Neural cell (in vitro differentiated cells): ENCODE measurements around the gene COL4A2. TPM values are rescaled to one million over a fixed set of nuclear protein-coding genes. Genes with fewer than 3 reads are reported as not detected.

Source experiments
- H2AFZ ChIP-seq: fragments of 200-600, 300-800 bp; sonication (generic), shearing (Covaris generic); 2 replicates; pipeline ENCODE4 v1.6.0; 2014; ENCODE audit warnings: low read depth, mild to moderate bottlenecking, antibody characterized with exemption, low read length, moderate library complexity
- H3F3A ChIP-seq: fragments of 200-600 bp; shearing (Covaris generic); 2 replicates; pipeline ENCODE4 v1.6.1; 2016; ENCODE audit warnings: mild to moderate bottlenecking, moderate library complexity, mixed read lengths, antibody characterized with exemption, low read length; ENCODE audit not compliant: insufficient read depth, poor library complexity, severe bottlenecking
- H3K27ac ChIP-seq: fragments of 200-600, 300-800 bp; sonication (generic), shearing (Covaris generic); 2 replicates; pipeline ENCODE4 v1.5.1; 2014; ENCODE audit warnings: mild to moderate bottlenecking, low read length, moderate library complexity
- H3K27me3 ChIP-seq: fragments of 300-800, 200-600 bp; sonication (generic), shearing (Covaris generic); 2 replicates; pipeline ENCODE4 v1.6.0; 2014; ENCODE audit warnings: mild to moderate bottlenecking, low read depth, low read length, moderate library complexity; ENCODE audit not compliant: insufficient read depth
- H3K36me3 ChIP-seq: fragments of 300-800, 200-600 bp; sonication (generic), shearing (Covaris generic); 2 replicates; pipeline ENCODE4 v1.5.1; 2014; ENCODE audit warnings: mild to moderate bottlenecking, antibody characterized with exemption, low read length, moderate library complexity; ENCODE audit not compliant: insufficient read depth
- H3K4me2 ChIP-seq: fragments of 300-800, 200-600 bp; sonication (generic), shearing (Covaris generic); 2 replicates; pipeline ENCODE4 v1.6.0; 2014; ENCODE audit warnings: mild to moderate bottlenecking, low read length
- H3K4me3 ChIP-seq: fragments of 300-800, 200-600 bp; sonication (generic), shearing (Covaris generic); 2 replicates; pipeline ENCODE4 v1.5.1; 2014; ENCODE audit warnings: mild to moderate bottlenecking, low read length, moderate library complexity
- H3K79me2 ChIP-seq: fragments of 200-600 bp; shearing (Covaris generic); replicated peaks from 2 replicates; pipeline ENCODE4 v1.6.0; 2014; ENCODE audit warnings: mild to moderate bottlenecking, low read length, moderate library complexity; ENCODE audit not compliant: insufficient read depth
- H3K9ac ChIP-seq: fragments of 300-800, 200-600 bp; sonication (generic), shearing (Covaris generic); 2 replicates; pipeline ENCODE4 v1.6.1; 2016; ENCODE audit warnings: mild to moderate bottlenecking, low read length, mixed read lengths
- H3K9me2 ChIP-seq: fragments of 200-600 bp; shearing (Covaris generic); 2 replicates; pipeline ENCODE4 v1.6.1; 2016; ENCODE audit warnings: mild to moderate bottlenecking, low read length, mixed read lengths; ENCODE audit not compliant: insufficient read depth
- H3K9me3 ChIP-seq: fragments of 200-600, 300-800 bp; sonication (generic), shearing (Covaris generic); 2 replicates; pipeline ENCODE4 v1.6.1; 2016; ENCODE audit warnings: mild to moderate bottlenecking, mixed run types, low read length, moderate library complexity, mixed read lengths
- H4K20me1 ChIP-seq: fragments of 200-600 bp; shearing (Covaris generic); 2 replicates; pipeline ENCODE4 v1.6.1; 2016; ENCODE audit warnings: mild to moderate bottlenecking, mixed run types; ENCODE audit not compliant: insufficient read depth
- EP300 ChIP-seq: fragments of 450-650 bp; conservative IDR thresholded peaks from 2 replicates; pipeline ENCODE4 v1.6.1; 2014; ENCODE audit warnings: antibody characterized with exemption, mild to moderate bottlenecking, moderate library complexity; ENCODE audit not compliant: poor library complexity, severe bottlenecking
- EZH2 ChIP-seq: fragments of 200-600, 300-800 bp; shearing (Covaris generic), sonication (generic); IDR thresholded peaks from 2 replicates; pipeline ENCODE4 v1.6.1; 2014; ENCODE audit warnings: antibody characterized with exemption, low read length, borderline replicate concordance, mild to moderate bottlenecking; ENCODE audit not compliant: insufficient read depth, poor library complexity, severe bottlenecking
- MXI1 ChIP-seq: fragments of 450-650 bp; conservative IDR thresholded peaks from 2 replicates; pipeline ENCODE4 v1.6.1; 2014; ENCODE audit warnings: antibody characterized with exemption, mild to moderate bottlenecking; ENCODE audit not compliant: poor library complexity, severe bottlenecking
- POLR2AphosphoS5 ChIP-seq: IDR thresholded peaks from 2 replicates; pipeline ENCODE4 v1.6.1; 2012
- RAD21 ChIP-seq: fragments of 450-650 bp; conservative IDR thresholded peaks from 2 replicates; pipeline ENCODE4 v1.6.1; 2014; ENCODE audit warnings: antibody characterized with exemption, mild to moderate bottlenecking, moderate library complexity
- SMC3 ChIP-seq: fragments of 450-650 bp; conservative IDR thresholded peaks from 2 replicates; pipeline ENCODE4 v1.6.1; 2014; ENCODE audit warnings: antibody characterized with exemption, mild to moderate bottlenecking, moderate library complexity; ENCODE audit not compliant: poor library complexity
- TAF1 ChIP-seq: IDR thresholded peaks from 2 replicates; pipeline ENCODE4 v1.6.1; 2012; ENCODE audit warnings: low read depth
- polyA plus RNA-seq: library from polyadenylated mRNA; depleted of rRNA; stranded (reverse); fragments of >200 nt; gene quantifications from 2 replicates; pipeline ENCODE4 v1.2.3, GENCODE V29; 2014
- TF ChIP-seq, protein P1 (sequence below): IDR thresholded peaks from 2 replicates; pipeline ENCODE4 v1.6.1; 2012; ENCODE audit warnings: borderline replicate concordance
- TF ChIP-seq, protein P2 (sequence below): fragments of 450-650 bp; IDR thresholded peaks from 2 replicates; pipeline ENCODE4 v1.5.1; 2014; ENCODE audit warnings: antibody characterized with exemption, mild to moderate bottlenecking, moderate library complexity; ENCODE audit not compliant: poor library complexity, severe bottlenecking

The COL4A2 gene
- polyA plus RNA-seq, 1 donor from 2014 or later = 30.8 TPM

DNA sequence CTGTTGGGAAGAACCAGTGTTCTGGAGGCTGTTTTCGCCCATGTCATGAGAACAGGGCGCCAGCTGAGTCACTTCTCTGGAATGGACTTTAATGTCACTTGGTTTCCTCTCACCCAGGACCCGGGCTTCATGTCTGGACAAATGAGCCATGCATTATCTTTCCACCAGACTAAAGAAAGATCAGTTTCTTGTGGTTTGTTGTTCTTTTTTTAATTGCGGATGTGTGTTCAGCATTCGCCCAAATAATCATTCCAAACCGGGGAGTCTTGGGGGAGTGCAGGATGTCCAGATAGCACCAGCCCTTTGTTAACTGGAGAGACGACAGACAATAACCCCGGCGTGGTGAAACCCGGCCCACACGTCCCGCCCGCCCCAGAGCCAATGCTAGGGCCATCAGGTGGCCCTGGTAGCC is 102.5 kb downstream of the COL4A2 start:
- Histone ChIP-seq H3F3A (no peaks in the 10 kb centered on the region), H3K4me2 (no peak overlapping the region), H3K4me3 (no peak overlapping the region), H2AFZ (no peak overlapping the region), H3K36me3 (no peaks in the 10 kb centered on the region), H4K20me1 (no peaks in the 10 kb centered on the region), H3K9me2 (no peaks in the 10 kb centered on the region), H3K9me3 (no peaks in the 10 kb centered on the region), H3K27me3 (no peaks in the 10 kb centered on the region), H3K9ac (no peak overlapping the region), H3K79me2 (no peaks in the 10 kb centered on the region), H3K27ac (no peak overlapping the region)
- no peak for TF ChIP-seq SMC3
- TF ChIP-seq, protein P1, sequence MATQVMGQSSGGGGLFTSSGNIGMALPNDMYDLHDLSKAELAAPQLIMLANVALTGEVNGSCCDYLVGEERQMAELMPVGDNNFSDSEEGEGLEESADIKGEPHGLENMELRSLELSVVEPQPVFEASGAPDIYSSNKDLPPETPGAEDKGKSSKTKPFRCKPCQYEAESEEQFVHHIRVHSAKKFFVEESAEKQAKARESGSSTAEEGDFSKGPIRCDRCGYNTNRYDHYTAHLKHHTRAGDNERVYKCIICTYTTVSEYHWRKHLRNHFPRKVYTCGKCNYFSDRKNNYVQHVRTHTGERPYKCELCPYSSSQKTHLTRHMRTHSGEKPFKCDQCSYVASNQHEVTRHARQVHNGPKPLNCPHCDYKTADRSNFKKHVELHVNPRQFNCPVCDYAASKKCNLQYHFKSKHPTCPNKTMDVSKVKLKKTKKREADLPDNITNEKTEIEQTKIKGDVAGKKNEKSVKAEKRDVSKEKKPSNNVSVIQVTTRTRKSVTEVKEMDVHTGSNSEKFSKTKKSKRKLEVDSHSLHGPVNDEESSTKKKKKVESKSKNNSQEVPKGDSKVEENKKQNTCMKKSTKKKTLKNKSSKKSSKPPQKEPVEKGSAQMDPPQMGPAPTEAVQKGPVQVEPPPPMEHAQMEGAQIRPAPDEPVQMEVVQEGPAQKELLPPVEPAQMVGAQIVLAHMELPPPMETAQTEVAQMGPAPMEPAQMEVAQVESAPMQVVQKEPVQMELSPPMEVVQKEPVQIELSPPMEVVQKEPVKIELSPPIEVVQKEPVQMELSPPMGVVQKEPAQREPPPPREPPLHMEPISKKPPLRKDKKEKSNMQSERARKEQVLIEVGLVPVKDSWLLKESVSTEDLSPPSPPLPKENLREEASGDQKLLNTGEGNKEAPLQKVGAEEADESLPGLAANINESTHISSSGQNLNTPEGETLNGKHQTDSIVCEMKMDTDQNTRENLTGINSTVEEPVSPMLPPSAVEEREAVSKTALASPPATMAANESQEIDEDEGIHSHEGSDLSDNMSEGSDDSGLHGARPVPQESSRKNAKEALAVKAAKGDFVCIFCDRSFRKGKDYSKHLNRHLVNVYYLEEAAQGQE = no peak
- TF ChIP-seq, protein P2, sequence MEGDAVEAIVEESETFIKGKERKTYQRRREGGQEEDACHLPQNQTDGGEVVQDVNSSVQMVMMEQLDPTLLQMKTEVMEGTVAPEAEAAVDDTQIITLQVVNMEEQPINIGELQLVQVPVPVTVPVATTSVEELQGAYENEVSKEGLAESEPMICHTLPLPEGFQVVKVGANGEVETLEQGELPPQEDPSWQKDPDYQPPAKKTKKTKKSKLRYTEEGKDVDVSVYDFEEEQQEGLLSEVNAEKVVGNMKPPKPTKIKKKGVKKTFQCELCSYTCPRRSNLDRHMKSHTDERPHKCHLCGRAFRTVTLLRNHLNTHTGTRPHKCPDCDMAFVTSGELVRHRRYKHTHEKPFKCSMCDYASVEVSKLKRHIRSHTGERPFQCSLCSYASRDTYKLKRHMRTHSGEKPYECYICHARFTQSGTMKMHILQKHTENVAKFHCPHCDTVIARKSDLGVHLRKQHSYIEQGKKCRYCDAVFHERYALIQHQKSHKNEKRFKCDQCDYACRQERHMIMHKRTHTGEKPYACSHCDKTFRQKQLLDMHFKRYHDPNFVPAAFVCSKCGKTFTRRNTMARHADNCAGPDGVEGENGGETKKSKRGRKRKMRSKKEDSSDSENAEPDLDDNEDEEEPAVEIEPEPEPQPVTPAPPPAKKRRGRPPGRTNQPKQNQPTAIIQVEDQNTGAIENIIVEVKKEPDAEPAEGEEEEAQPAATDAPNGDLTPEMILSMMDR = no peak
- TF ChIP-seq MXI1 = no peak
- no peak for TF ChIP-seq EZH2
- TF ChIP-seq EP300 = no peak
- TF ChIP-seq POLR2AphosphoS5 = no peak
- no peak for TF ChIP-seq TAF1

DNA sequence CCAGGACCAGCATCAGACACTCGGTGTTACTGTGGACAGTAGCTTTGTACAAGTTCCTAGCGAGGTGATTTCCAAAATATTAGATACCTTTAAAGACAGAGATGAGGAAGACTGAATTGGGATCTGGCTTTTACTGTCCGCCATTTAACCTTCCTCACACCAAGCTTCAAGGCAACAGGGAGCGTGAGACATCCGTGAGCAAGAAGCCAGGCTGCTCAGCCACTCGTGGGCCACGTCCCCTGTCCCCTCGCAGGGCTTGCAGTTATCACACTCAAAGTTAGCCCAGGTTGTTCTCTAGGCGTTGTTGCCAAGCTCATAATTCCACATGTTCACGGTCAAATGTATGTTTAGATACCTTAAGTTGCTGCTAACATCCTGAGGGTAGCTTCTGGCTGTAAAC is 102.9 kb downstream of the COL4A2 start:
- no peak overlapping the region for H3K27ac ChIP-seq
- H3K9me2 ChIP-seq = no peaks in the 10 kb centered on the region
- no peaks in the 10 kb centered on the region for H3F3A ChIP-seq
- no peak overlapping the region for H3K4me3 ChIP-seq
- H4K20me1 ChIP-seq = no peaks in the 10 kb centered on the region
- no peak overlapping the region for H3K9ac ChIP-seq
- H3K9me3 ChIP-seq = no peaks in the 10 kb centered on the region
- no peak overlapping the region for H2AFZ ChIP-seq
- no peaks in the 10 kb centered on the region for H3K36me3 ChIP-seq
- no peaks in the 10 kb centered on the region for H3K79me2 ChIP-seq
- TF ChIP-seq, protein P2 = no peak
- TF ChIP-seq RAD21 (no peak), SMC3 (no peak), MXI1 (no peak), EZH2 (no peak), EP300 (no peak), TAF1 (no peak), POLR2AphosphoS5 (no peak)
- H3K4me2 ChIP-seq = no peak overlapping the region
- no peaks in the 10 kb centered on the region for H3K27me3 ChIP-seq
